Chondrocyte (in vitro differentiated cells): Measurements from ENCODE around the gene BDKRB2. TPM values are rescaled to one million over a fixed set of nuclear protein-coding genes. Genes with fewer than 3 reads are reported as not detected.

Source experiments
- DNase-seq: peaks from one replicate; pipeline ENCODE4 v3.0.0; 2021; ENCODE audit warnings: mixed read lengths, low spot score
- H3K27ac Mint-ChIP-seq: one replicate; pipeline ENCODE4 v1.8.0; 2021; ENCODE audit warnings: mild to moderate bottlenecking, moderate library complexity, mixed read lengths; ENCODE audit not compliant: unreplicated experiment
- H3K27me3 Mint-ChIP-seq: 2 replicates; pipeline ENCODE4 v1.8.0; 2021; ENCODE audit warnings: low read depth, mixed read lengths
- H3K36me3 Mint-ChIP-seq: 2 replicates; pipeline ENCODE4 v1.8.0; 2021; ENCODE audit warnings: low read depth, mixed read lengths
- H3K4me1 Mint-ChIP-seq: 2 replicates; pipeline ENCODE4 v1.8.0; 2021; ENCODE audit warnings: low read depth, mild to moderate bottlenecking, mixed read lengths
- H3K4me3 Mint-ChIP-seq: one replicate; pipeline ENCODE4 v1.8.0; 2021; ENCODE audit warnings: mild to moderate bottlenecking, moderate library complexity, mixed read lengths; ENCODE audit not compliant: unreplicated experiment
- H3K9me3 Mint-ChIP-seq: 2 replicates; pipeline ENCODE4 v1.8.0; 2021; ENCODE audit warnings: low read depth, mixed read lengths
- total RNA-seq: library from RNA; stranded (reverse); gene quantifications from 3 replicates; pipeline ENCODE4 v1.2.1, GENCODE V29; 2021
- TF ChIP-seq, protein P1 (sequence below): fragments of 200-600 bp; sonication (generic); IDR thresholded peaks from 2 replicates; pipeline ENCODE4 v1.5.0; 2021; ENCODE audit warnings: antibody characterized with exemption, mild to moderate bottlenecking, moderate library complexity

The BDKRB2 gene
- total RNA-seq, 1 donor from 2014 or later, result 0.27 TPM

DNA sequence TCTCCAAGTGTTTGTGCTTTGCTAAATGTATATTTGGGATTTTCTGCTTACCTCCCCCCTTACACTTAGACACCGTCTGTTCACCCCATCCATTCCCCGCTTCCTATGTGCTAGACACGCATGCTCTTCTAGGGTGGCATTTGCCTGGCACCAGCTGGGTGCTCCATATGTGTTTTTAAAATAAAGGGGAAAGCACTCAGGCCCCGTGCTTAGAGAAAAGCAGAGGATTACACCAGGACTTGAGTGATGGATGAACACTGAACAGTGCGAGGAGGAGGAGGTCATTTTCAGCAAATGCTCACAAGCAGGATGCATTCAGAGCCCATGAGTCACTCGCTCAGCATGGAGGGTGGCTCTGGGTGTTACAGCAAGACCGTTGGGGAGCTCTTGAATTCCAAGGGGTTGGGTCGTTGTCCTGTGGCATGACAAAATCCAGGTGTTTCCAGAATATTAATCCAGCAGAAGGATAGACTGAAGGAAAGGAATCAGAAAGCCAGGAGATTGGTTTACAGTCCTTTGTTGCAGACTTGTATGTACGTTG lies 48.4 kb downstream of the BDKRB2 start:
- no peaks in the 10 kb centered on the region for H3K9me3 Mint-ChIP-seq
- peaks cover 25% of the 10 kb centered on the region for H3K4me1 Mint-ChIP-seq
- no peaks in the 10 kb centered on the region for H3K36me3 Mint-ChIP-seq
- no peak overlapping the region for H3K4me3 Mint-ChIP-seq
- peak overlapping the region; percentile 81 for H3K27ac Mint-ChIP-seq
- TF ChIP-seq, protein P1, sequence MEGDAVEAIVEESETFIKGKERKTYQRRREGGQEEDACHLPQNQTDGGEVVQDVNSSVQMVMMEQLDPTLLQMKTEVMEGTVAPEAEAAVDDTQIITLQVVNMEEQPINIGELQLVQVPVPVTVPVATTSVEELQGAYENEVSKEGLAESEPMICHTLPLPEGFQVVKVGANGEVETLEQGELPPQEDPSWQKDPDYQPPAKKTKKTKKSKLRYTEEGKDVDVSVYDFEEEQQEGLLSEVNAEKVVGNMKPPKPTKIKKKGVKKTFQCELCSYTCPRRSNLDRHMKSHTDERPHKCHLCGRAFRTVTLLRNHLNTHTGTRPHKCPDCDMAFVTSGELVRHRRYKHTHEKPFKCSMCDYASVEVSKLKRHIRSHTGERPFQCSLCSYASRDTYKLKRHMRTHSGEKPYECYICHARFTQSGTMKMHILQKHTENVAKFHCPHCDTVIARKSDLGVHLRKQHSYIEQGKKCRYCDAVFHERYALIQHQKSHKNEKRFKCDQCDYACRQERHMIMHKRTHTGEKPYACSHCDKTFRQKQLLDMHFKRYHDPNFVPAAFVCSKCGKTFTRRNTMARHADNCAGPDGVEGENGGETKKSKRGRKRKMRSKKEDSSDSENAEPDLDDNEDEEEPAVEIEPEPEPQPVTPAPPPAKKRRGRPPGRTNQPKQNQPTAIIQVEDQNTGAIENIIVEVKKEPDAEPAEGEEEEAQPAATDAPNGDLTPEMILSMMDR, result no peak
- peaks cover 4% of the 10 kb centered on the region for H3K27me3 Mint-ChIP-seq
- peak; percentile 52 for DNase-seq

DNA sequence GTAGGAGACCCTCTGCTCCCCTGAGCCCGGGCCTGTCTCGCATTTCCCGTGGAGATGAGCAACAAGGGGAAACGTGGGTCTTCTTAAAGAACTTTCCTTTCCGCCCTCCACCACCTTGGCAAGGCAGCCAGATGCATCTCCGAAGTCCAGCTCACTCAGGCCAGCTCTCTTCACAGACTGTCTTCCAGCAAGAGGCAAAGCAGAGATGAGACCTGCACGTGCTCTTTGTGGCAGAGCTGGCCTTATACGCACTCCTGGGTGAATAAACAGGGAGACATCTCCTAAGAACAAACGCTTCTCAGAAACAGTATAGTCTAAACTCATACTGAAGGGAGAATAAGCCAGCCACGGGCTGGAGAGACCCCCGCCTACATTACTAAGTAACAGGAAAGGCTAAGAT lies 50.0 kb downstream of the BDKRB2 start:
- no peaks in the 10 kb centered on the region for H3K9me3 Mint-ChIP-seq
- H3K4me3 Mint-ChIP-seq, result no peak overlapping the region
- H3K27me3 Mint-ChIP-seq, result peaks cover 4% of the 10 kb centered on the region
- H3K27ac Mint-ChIP-seq, result no peak overlapping the region
- DNase-seq, result peak; percentile 57
- TF ChIP-seq, protein P1, result no peak
- H3K4me1 Mint-ChIP-seq, result peaks cover 25% of the 10 kb centered on the region
- H3K36me3 Mint-ChIP-seq, result no peaks in the 10 kb centered on the region

DNA sequence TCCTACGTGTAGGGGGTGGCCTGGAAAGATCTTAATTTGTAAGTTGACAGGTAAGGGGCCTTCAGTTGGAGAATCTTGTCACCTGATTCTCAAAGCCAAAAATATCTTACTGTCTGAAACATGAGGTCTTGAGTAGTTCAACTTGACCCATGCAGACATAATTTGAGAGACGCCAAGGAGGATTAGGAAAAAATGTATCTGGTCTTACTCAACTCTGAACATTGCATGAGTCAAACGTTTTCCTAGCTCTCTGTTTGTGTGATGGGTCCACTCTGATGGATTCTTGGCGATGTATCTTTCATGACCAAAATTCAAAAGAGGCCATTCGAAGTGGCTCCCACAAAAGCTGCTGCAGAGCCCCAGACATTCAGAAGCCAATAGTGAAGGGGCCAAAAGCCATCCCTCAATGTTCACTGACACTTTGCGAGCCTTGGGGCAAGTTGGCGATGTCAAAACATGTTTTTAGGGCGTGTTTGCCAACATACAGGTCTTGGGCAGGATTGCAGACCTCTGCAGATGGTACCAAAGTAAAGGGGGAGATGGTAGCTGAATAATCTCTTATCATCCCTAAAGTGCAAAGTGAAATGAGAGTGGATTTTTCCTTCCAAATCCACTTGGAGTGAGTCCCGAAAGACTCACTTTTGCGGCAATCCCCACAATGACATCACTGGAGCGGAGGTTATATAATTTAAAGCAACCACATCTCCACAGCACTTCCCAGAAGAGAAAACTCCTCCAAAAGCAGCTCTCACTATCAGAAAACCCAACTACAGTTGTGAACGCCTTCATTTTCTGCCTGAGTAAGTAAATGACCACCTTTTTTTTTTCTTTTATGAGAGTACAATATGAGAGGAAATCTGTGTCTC lies 51.1 kb downstream of the BDKRB2 start, which contains the start of gene BDKRB1:
Gene BDKRB1 (plus strand): TSS at position 710 of the 866 bp plus-strand sequence. CDS start 7,473 bp downstream, outside the sequence.
- Mint-ChIP-seq H3K9me3 (peaks cover 3% of the 10 kb centered on the region), H3K4me3 (no peak within 1 kb of the TSS), H3K4me1 (peaks cover 28% of the 10 kb centered on the region), H3K36me3 (peaks cover 3% of the 10 kb centered on the region), H3K27ac (no peak within 1 kb of the TSS), H3K27me3 (peaks cover 4% of the 10 kb centered on the region)
- no peak for DNase-seq
- TF ChIP-seq, protein P1, result no peak

DNA sequence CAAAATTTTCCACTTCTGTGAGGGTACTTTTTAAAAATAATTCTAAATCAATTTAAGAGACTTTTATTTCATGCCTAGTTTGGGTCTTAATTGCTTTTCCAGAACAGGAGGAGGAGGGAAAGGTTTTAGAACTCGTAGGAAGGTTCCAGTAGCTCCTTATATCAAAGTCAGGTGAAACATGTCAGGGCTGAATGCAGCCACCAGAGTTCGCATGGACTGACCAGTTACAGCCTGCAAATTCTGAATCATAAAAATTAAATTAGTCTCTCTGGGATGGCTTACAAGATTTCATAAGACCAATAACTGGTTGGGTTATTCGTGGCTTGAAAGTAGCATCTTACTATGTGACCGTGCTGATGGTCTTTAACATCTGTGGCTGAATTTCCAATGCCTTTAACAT lies 51.8 kb downstream of the BDKRB2 start:
- peaks cover 31% of the 10 kb centered on the region for H3K4me1 Mint-ChIP-seq
- DNase-seq, result no peak
- TF ChIP-seq, protein P1, result no peak

DNA sequence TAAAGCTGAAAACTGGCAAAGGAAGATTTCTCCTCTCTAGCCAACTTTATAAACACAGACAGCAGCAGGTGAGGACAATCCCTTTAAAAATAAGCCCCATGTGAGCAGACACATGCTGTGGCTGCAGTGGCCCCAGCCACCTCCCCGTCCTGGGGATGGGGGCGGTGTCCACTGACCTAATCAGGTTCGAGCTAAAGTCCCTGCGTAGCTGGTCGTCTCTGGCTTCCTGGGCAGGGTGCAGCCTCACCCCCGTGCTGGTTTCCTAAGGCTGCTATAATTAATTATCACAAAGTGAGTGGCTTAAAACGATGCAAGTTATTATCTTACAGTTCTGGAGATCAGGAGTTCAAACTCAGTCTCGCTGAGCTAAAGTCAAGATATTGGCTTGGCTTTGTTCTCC lies 52.4 kb downstream of the BDKRB2 start:
- H3K27me3 Mint-ChIP-seq, result peaks cover 4% of the 10 kb centered on the region
- H3K4me3 Mint-ChIP-seq, result no peak overlapping the region
- peak; percentile 39 for DNase-seq
- H3K4me1 Mint-ChIP-seq, result peaks cover 28% of the 10 kb centered on the region
- TF ChIP-seq, protein P1, result no peak
- peaks cover 6% of the 10 kb centered on the region for H3K36me3 Mint-ChIP-seq
- peaks cover 7% of the 10 kb centered on the region for H3K9me3 Mint-ChIP-seq
- no peak overlapping the region for H3K27ac Mint-ChIP-seq

More for the DNA sequence above, 51.8 kb downstream of the BDKRB2 start:
- H3K4me3 Mint-ChIP-seq, result no peak overlapping the region
- peaks cover 7% of the 10 kb centered on the region for H3K9me3 Mint-ChIP-seq
- peaks cover 4% of the 10 kb centered on the region for H3K27me3 Mint-ChIP-seq
- no peak overlapping the region for H3K27ac Mint-ChIP-seq
- peaks cover 6% of the 10 kb centered on the region for H3K36me3 Mint-ChIP-seq
